K562 (cell line): ENCODE results near the gene TMEM38B. TPM values are rescaled to one million over a fixed set of nuclear protein-coding genes. Genes with fewer than 3 reads are reported as not detected.
A peak's percentile ranks its signal among the peaks of the same experiment; 100 is the strongest.

Source experiments
- ATAC-seq: fragments of 200-7000 bp; cut with Tn5 transposase; 3 replicates; pipeline ENCODE4 v1.9.1; 2020; ENCODE audit warnings: moderate library complexity
- BruUV-seq: library from RNA; stranded (reverse); fragments of 400-500 nt; replicated peaks from 2 replicates; lab custom pipeline; 2021; lab: Mats Ljungman, UMichigan
- CTCF ChIA-PET: fragments of 300-600 bp; formaldehyde crosslinking; extraction: SDS; loops from one replicate; lab custom pipeline; 2021; ENCODE audit warnings: low intra/inter-chr PET ratio; lab: Yijun Ruan, JAX
- POLR2A ChIA-PET: fragments of 300-600, 350-650 bp; sonication (Branson Sonifier 250); formaldehyde crosslinking; extraction: SDS; loops from one replicate; lab custom pipeline; 2021; ENCODE audit warnings: antibody characterized with exemption, inconsistent platforms; lab: Yijun Ruan, JAX
- DNase-seq, 4 experiments: peaks; one replicate each; pipeline versions ENCODE4 v3.0.0 to v3.0.0-alpha.2; 2011 to 2018; ENCODE audit warnings: low spot score in 3 of 4, mixed read lengths in 3 of 4; ENCODE audit errors: extremely low read depth in 1 of 4
- FAIRE-seq: peaks from 2 replicates; lab custom pipeline; 2011; peaks lifted over from hg19 to GRCh38; lab: Jason Lieb, UNC
- H2AFZ ChIP-seq: 2 replicates; pipeline ENCODE4 v1.6.0; 2011; ENCODE audit warnings: low read depth, low read length, control low read depth, inconsistent platforms
- H3K27ac ChIP-seq: fragments of 200-600 bp; 3 replicates; pipeline ENCODE4 v1.8.0; 2011; ENCODE audit warnings: low read depth, mild to moderate bottlenecking, control low read depth, inconsistent platforms, low read length, moderate library complexity, mixed read lengths; ENCODE audit errors: extremely low read depth
- H3K27me3 ChIP-seq, 2 experiments: fragments of 300-600 bp in 1 of 2; 2 replicates in 1 of 2; 3 replicates in 1 of 2; pipeline versions ENCODE4 v1.6.0 to v1.8.0; 2011; ENCODE audit warnings: inconsistent platforms in 2 of 2, low read length in 2 of 2, mild to moderate bottlenecking in 1 of 2, mixed read lengths in 1 of 2, moderate library complexity in 1 of 2; ENCODE audit not compliant: control insufficient read depth in 2 of 2, insufficient read depth in 2 of 2
- H3K36me3 ChIP-seq: fragments of 300-600 bp; 3 replicates; pipeline ENCODE4 v1.8.0; 2011; ENCODE audit warnings: mild to moderate bottlenecking, low read length, inconsistent platforms; ENCODE audit not compliant: control insufficient read depth, insufficient read depth
- H3K4me1 ChIP-seq, 2 experiments: fragments of 200-600 bp in 1 of 2; replicated peaks in 1 of 2; 2 replicates in 1 of 2; 3 replicates in 1 of 2; pipeline versions ENCODE4 v1.5.1 to v1.8.0; 2011; ENCODE audit warnings: inconsistent platforms in 2 of 2, low read length in 2 of 2, mild to moderate bottlenecking in 1 of 2, mixed read lengths in 1 of 2, moderate library complexity in 1 of 2; ENCODE audit not compliant: control insufficient read depth in 2 of 2, insufficient read depth in 2 of 2
- H3K4me2 ChIP-seq: 2 replicates; pipeline ENCODE4 v1.6.1; 2011; ENCODE audit warnings: low read length, control low read depth, inconsistent platforms, mixed read lengths; ENCODE audit not compliant: insufficient read depth
- H3K4me3 ChIP-seq: fragments of 200-600 bp; sonication (generic), shearing (Covaris generic); 2 replicates; pipeline ENCODE4 v1.5.1; 2016; ENCODE audit warnings: control low read depth, inconsistent platforms
- H3K79me2 ChIP-seq: fragments of 200-600 bp; 3 replicates; pipeline ENCODE4 v1.8.0; 2011; ENCODE audit warnings: low read length, inconsistent platforms; ENCODE audit not compliant: control insufficient read depth, insufficient read depth
- H3K9ac ChIP-seq, 2 experiments: 2 replicates each; pipeline versions ENCODE4 v1.6.0 to v1.6.1; 2011; ENCODE audit warnings: low read depth in 2 of 2, low read length in 2 of 2, control low read depth in 1 of 2, inconsistent platforms in 1 of 2, mild to moderate bottlenecking in 1 of 2, mixed read lengths in 1 of 2; ENCODE audit not compliant: insufficient read depth in 1 of 2
- H3K9me1 ChIP-seq: one replicate; pipeline ENCODE4 v1.6.0; 2011; ENCODE audit warnings: inconsistent platforms, mild to moderate bottlenecking, low read length, moderate library complexity; ENCODE audit not compliant: control insufficient read depth, insufficient read depth
- H3K9me3 ChIP-seq: replicated peaks from 2 replicates; pipeline ENCODE4 v1.5.1; 2011; ENCODE audit warnings: low read depth, low read length, inconsistent platforms; ENCODE audit not compliant: control insufficient read depth, insufficient read depth
- H4K20me1 ChIP-seq: replicated peaks from 2 replicates; pipeline ENCODE4 v1.6.1; 2011; ENCODE audit warnings: low read length, inconsistent platforms, mixed read lengths; ENCODE audit not compliant: control insufficient read depth, insufficient read depth
- HCFC1 ChIP-seq: IDR thresholded peaks from 2 replicates; pipeline ENCODE4 v1.6.1; 2012; ENCODE audit warnings: low read depth, low read length, improper control_type of control experiment
- HNRNPH1 ChIP-seq: fragments of 200-400 bp; formaldehyde crosslinking; optimal IDR thresholded peaks from 2 replicates; pipeline ENCODE3; 2017; ENCODE audit warnings: low read depth, mild to moderate bottlenecking, low read length, moderate library complexity
- SRSF7 ChIP-seq: fragments of 200-400 bp; formaldehyde crosslinking; optimal IDR thresholded peaks from 2 replicates; pipeline ENCODE3; 2017; ENCODE audit warnings: mild to moderate bottlenecking, low read depth, low read length
- ZFPM2 ChIP-seq: fragments of 250-450 bp; sonication (Bioruptor Pico); IDR thresholded peaks from 2 replicates; pipeline ENCODE4 v1.5.1; 2022; ENCODE audit warnings: mild to moderate bottlenecking
- ZNF239 ChIP-seq: fragments of 250-450 bp; sonication (Bioruptor Pico); IDR thresholded peaks from 2 replicates; pipeline ENCODE4 v1.4.0; 2020; ENCODE audit warnings: mild to moderate bottlenecking
- ZNF263 ChIP-seq: sonication (generic); formaldehyde crosslinking; IDR thresholded peaks from 2 replicates; pipeline ENCODE4 v1.8.0; 2022; ENCODE audit warnings: mild to moderate bottlenecking, missing genetic modification reagents, borderline replicate concordance
- ZNF444 ChIP-seq: fragments of 250-450 bp; sonication (Bioruptor Pico); IDR thresholded peaks from 2 replicates; pipeline ENCODE4 v1.4.0; 2020; ENCODE audit warnings: mild to moderate bottlenecking, moderate library complexity
- WGBS: fragments of 100-300 bp; shearing (Covaris generic); methylation state at CpG from one replicate; pipeline ENCODE4 v1.1.6; 2016; ENCODE audit warnings: low coverage, mixed read lengths; ENCODE audit not compliant: insufficient coverage; ENCODE audit errors: missing lambda C conversion rate; 5-methylcytosine and 5-hydroxymethylcytosine counted together
- in situ Hi-C: fragments of 300-500 bp; cut with MboI; formaldehyde crosslinking; loops from 4 replicates; pipeline ENCODE4 v1.15.0; 2018; ENCODE audit warnings: inconsistent platforms, mixed read lengths
- intact Hi-C: fragments of 100-400 bp; cut with micrococcal nuclease; formaldehyde crosslinking; loops from 2 replicates; pipeline ENCODE4 v1.14.2; 2022
- polyA plus RNA-seq, 8 experiments: library from polyadenylated mRNA; depleted of rRNA in 4 of 8; stranded (reverse) in 5 of 8; unstranded in 3 of 8; fragments of >200 nt; fragmentation: Nextera tagmentation in 2 of 8; fragmentation: Illumina TruSeq in 1 of 8; extraction: Ambion mirVana in 2 of 8; extraction: Trizol in 1 of 8; gene quantifications; 2 replicates each; pipeline versions ENCODE4 v1.2.1 to v1.2.3, GENCODE V29; 2011 to 2014; ENCODE audit warnings: inconsistent platforms in 1 of 8, missing spikeins in 1 of 8
- total RNA-seq, 7 experiments: library from RNA; depleted of rRNA in 6 of 7; stranded (reverse); fragments of >200 nt in 6 of 7; fragmentation: Illumina TruSeq in 2 of 7; extraction: Trizol in 2 of 7; gene quantifications; 2 replicates each; pipeline versions ENCODE4 v1.2.1 to v1.2.3, GENCODE V29; 2011 to 2021; ENCODE audit warnings: low replicate concordance in 1 of 7

The TMEM38B gene
- total and polyA plus RNA-seq, 9 of the 15 experiments (the other 6 are each of a cell fraction or from before 2014, with no cell fraction given), result 26.0 to 57.5 (median 38.5) TPM

- H3K4me1 ChIP-seq, result peaks cover 0 to 14% of the 10 kb centered on the region in 2 experiments; a peak in 1 of 5 replicates
- in situ Hi-C loops, result loop anchor here (10.0 kb wide), 1 partner anchor 99 kb away; no protein-coding TSS in a partner anchor
- peaks cover 6% of the 10 kb centered on the region; the same call in 1 of the 3 replicates for H3K79me2 ChIP-seq
- H3K9me3 ChIP-seq, result no peaks in the 10 kb centered on the region
- intact Hi-C loops, result no loop called here
- no peak overlapping the region for H3K4me2 ChIP-seq
- TF ChIP-seq SRSF7 (no peak), HCFC1 (no peak), ZNF263 (CRISPR knock-in tag) (peak; percentile 90), ZFPM2 (CRISPR knock-in tag) (no peak)
- TF ChIP-seq, all 486 proteins: peak for 1
- POLR2A ChIA-PET, result interaction anchor here (0.6 to 1.3 kb wide), 3 partner anchors 9 to 75 kb away, joined by 3 to 4 read pairs (median 4); no protein-coding TSS in a partner anchor
- Histone ChIP-seq H3K9ac (no peak overlapping the region), H3K27me3 (no peaks in the 10 kb centered on the region), H3K27ac (no peak overlapping the region), H3K4me3 (no peak overlapping the region), H3K36me3 (peaks cover 17% of the 10 kb centered on the region; the same call in 2 of the 3 replicates), H4K20me1 (no peaks in the 10 kb centered on the region), H2AFZ (no peak overlapping the region), H3K9me1 (no peaks in the 10 kb centered on the region)
- BruUV-seq, result no TSS peak
- 67% methylated on average over 2 of the region's 2 CpGs for WGBS
- FAIRE-seq (no peak), ATAC-seq (peak; percentile 23; the same call in 2 of the 3 replicates), DNase-seq (no peak)
- CTCF ChIA-PET, result no interaction called here
These were observed 19.6 kb downstream of the TMEM38B start for GRCh38 chr9:105714020-105714331.

DNA sequence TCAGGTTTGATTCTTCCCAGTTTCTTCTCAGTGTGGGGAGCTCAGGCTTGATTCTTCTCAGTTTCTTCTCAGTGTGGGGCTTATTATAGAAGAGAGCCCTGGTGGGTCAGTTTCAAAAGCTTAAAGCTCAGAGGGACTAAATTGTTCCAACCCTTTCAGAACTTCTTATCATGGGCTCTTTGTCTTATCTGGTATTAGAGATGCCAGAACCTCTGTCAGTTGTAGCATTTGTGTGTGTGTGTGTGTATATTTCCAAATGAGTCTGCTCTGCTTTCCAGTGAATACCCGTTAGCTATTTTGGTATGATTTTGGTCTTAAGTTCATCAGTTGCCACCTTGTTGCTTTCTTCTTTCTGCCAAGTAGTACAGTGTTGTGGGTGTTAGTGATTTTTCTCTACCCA is 21.8 kb downstream of the TMEM38B start:
- intact Hi-C loops, result loop anchor here (5.0 kb wide), 3 partner anchors 59 to 289 kb away; no protein-coding TSS in a partner anchor
- FAIRE-seq (no peak), ATAC-seq (no peak), DNase-seq (no peak)
- no peaks in the 10 kb centered on the region for H3K27me3 ChIP-seq
- H3K4me1 ChIP-seq, result peaks cover 0 to 11% of the 10 kb centered on the region in 2 experiments; a peak in 1 of 5 replicates
- peaks cover 8% of the 10 kb centered on the region; the same call in 1 of the 3 replicates for H3K79me2 ChIP-seq
- no peak overlapping the region for H2AFZ ChIP-seq
- CTCF ChIA-PET, result interaction anchor here (1.8 kb wide), 1 partner anchor 107 kb away, joined by 6 read pairs; no protein-coding TSS in a partner anchor
- POLR2A ChIA-PET, result interaction anchor here (0.6 kb wide), 1 partner anchor 281 kb away, joined by 3 read pairs; no protein-coding TSS in a partner anchor
- in situ Hi-C loops, result loop anchor here (10.0 kb wide), 1 partner anchor 101 kb away; no protein-coding TSS in a partner anchor
- WGBS, result 80% methylated on average over 1 of the region's 1 CpG
- H4K20me1 ChIP-seq, result no peaks in the 10 kb centered on the region
- no peaks in the 10 kb centered on the region for H3K9me1 ChIP-seq
- TF ChIP-seq ZNF444, result no peak
- TF ChIP-seq ZNF239 (CRISPR knock-in tag), result no peak
- no peak for TF ChIP-seq HNRNPH1
- BruUV-seq, result no TSS peak
- no peak overlapping the region for H3K27ac ChIP-seq
- no peak overlapping the region for H3K4me2 ChIP-seq
- H3K36me3 ChIP-seq, result peaks cover 3% of the 10 kb centered on the region; the same call in 1 of the 3 replicates
- no peaks in the 10 kb centered on the region for H3K9me3 ChIP-seq
- no peak overlapping the region for H3K4me3 ChIP-seq
- H3K9ac ChIP-seq, result no peak overlapping the region
